ENCODE results near the gene MEX3A.
"Not testable (repeated sequence)": the region's sequence is repeated elsewhere in the genome, so short reads cannot be mapped to it uniquely, and the experiment has no call there.

Gene MEX3A, protein sequence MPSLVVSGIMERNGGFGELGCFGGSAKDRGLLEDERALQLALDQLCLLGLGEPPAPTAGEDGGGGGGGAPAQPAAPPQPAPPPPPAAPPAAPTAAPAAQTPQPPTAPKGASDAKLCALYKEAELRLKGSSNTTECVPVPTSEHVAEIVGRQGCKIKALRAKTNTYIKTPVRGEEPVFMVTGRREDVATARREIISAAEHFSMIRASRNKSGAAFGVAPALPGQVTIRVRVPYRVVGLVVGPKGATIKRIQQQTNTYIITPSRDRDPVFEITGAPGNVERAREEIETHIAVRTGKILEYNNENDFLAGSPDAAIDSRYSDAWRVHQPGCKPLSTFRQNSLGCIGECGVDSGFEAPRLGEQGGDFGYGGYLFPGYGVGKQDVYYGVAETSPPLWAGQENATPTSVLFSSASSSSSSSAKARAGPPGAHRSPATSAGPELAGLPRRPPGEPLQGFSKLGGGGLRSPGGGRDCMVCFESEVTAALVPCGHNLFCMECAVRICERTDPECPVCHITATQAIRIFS

DNA sequence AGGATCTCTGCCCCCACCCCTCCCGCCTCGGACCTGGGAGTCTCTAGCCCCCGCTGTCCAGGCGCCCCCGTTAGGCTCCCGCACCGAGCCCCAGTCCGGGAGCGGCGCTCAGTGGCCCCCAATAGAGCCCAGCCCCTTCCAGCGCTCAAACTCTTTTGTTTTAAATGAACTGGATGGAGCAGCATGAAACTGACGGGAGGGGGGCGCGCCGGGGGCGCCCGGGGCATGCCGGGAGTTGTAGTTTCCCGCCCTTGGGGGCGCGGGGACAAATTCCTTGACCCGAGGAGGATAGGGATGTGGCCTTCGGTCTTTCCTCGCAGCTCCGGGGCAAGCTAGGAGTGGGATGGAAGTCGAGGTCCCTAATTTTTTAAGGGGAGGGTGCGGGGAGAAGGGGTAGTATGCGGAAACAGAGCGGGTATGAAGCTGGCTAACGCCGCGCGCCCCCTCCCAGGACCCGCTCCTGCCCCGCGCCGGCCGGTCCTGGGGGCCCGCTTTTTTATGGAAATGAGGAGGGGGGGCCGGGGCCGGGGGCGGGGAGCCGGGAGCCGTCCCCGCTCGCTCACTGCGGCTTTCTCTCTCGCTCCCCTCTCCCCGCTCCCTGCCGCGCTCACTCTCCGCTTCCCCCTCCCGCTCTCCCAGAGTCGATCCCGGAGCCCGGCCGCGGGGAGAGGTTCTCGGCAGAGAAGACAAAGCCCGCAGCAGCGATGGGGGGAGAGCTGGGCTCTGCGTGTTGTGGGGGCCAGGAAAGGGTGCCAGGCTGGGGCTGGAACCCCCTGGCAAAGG lies at the start of gene MEX3A:
Gene MEX3A (minus strand): TSS at position 157 of the 783 bp plus-strand sequence. CDS start 467 bp downstream, outside the sequence.
- DNase-seq (ENCODE audit: extremely low spot score, insufficient read length, low read depth), result no peak
- FAIRE-seq, result peak; percentile 73

DNA sequence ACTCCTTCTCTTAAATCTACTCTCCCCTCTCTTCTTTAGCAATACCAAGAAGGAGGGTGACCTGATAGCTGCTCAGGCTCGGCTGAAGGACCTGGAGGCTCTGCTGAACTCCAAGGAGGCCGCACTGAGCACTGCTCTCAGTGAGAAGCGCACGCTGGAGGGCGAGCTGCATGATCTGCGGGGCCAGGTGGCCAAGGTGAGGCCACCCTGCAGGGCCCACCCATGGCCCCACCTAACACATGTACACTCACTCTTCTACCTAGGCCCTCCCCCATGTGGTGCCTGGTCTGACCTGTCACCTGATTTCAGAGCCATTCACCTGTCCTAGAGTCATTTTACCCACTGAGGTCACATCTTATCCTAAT lies 48.3 kb upstream of the MEX3A start:
- FAIRE-seq (no peak), DNase-seq (ENCODE audit: extremely low spot score, insufficient read length, low read depth) (no peak)

DNA sequence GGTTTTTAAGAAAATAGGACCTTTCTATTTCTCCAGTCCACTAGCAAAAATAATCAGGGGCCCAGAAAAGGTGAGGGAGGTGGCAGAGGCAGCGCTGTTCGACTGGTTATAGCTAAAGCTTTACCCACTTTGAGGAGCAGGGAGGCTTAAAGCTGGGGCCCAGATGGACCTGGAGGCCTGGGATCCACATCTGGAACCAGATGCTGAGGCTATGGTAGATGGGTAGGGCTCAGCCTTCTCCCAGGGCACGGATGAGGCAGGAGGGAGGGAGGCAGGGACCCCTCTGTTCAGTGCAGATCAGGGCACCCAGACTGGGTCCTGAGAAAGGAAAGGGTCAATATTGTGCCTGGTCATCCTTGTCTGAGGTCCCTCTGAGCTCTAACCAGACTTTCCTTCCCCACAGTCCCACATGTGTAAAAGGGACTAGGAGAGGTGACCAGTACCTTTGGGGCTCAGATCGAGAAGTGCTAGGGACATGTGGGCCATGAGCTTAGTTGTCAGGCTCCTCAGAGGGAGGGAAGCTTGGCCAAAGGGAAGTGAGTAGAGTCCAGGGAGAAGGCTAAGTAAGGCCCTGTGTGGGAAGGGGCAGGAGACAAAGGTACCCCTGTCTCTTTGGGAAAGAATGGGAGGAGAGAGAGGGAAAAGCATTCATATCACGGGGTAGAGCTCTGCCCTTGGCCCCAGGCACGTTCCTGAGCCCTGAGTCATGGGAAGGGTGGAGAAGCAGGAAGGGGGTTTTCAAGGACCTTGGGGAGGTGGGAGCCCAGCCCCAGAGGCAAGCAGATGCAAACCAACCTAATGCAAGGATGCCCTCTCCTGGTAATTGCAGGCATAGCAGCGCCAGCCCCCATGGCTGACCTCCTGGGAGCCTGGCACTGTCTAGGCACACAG lies 47.7 kb upstream of the MEX3A start:
- no peak for DNase-seq (ENCODE audit: extremely low spot score, insufficient read length, low read depth)
- peak; percentile 73 for FAIRE-seq

DNA sequence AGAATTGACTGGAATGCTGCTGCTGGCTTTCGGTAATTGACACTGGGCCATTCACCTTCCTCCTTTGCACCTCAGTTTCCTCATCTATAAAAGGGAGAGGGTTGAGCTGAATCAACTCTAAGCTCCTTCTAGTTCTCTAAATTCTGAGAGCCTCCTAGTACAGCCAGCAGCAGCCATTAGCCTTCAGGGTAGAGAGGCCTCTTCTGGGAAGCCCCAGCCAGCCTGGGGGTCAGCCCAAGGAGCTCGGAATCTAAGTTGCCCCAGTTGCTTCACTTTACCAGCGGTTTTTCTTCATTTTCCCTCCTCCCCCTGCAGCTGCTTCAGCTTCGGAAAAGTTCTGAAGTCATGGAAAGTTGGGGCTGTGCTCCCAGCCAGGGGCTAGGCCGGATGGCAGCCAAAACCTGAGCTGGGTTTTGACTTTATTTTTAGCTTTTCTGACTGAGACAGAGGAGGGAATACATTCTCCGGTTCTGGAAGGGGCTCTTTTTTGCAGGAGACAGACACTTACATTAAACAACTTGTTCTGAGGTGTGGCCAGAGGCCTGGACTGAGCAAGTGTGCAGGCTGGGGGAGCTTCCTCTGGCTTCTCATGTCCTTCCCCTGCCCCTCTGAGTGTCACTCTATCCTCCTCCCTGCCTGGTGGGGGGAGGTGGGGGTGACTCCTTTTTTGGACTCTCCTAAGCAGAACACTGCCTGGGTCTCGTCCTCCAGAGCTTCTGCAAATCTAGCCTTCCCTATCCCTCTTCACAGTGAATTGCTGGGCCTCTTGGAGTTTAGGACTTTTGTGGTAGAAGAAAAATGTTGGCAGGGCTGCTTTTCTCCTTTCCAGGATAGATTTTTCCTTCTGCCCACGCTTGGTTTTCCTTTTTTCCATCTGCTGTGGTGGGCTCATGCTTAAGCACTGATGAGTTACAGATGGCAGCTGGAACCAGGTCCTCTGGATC lies 46.7 kb upstream of the MEX3A start:
- DNase-seq (ENCODE audit: extremely low spot score, insufficient read length, low read depth) (no peak), FAIRE-seq (no peak)

DNA sequence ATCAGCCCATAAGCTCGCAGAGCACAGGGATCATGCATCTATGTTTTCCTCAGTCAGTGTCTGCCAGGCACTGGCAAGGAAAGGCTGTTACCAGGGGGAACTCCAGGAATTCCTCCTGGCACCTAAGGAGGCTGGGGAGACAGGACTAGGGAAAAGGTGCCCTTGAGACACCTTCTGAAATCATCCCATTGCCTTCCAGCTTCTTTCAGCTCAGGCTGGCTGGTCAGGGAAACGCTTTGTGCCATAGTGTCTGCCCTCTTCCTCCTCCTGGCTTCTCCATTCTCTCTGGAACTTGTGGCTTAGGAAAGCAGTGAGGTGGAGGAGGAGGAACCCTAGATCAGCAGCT lies 46.0 kb upstream of the MEX3A start:
- DNase-seq (ENCODE audit: extremely low spot score, insufficient read length, low read depth), result no peak
- no peak for FAIRE-seq

DNA sequence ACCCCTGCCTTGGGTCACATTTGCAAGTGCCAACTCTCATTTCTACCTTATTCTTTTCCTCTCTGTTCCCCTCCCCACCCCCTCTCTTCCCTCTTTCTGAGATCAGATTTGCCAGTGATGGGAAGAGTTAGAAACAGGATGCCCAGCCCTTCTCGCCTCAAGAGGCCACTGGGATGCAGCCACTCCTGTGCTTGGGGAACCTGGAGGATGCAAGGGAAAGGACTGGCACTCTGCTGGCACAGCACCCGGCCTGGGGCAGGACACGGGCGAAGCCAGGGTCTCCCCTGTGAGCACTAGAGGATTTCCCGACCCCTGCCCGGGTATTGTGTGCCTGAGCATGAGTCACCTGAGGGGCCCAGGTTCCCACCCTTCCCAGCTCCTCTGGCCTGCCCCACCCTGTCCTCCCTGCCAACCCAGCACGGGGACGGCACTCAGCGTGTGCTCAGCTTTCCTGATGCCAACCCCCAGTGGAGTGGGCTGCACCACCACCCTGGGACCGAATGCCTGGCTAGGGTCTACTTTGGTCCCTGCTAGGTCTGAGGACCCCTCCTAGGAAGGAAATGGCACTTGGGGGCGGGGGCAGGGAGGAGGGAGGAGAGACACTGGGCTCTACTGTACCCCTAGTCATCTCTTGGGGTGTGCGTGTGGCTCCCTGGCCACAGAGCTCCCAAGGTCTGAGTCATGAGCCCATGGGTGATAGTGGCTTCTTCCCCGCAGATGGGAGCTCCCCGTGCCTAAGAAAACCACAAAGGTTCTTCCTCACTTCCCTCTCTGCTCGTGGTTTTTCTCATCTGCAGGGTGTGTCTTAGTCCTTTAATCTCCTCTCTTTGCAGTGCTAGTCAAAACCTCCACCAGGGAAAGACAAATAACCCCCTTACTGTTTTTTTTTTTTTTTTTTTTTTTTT lies 44.6 kb upstream of the MEX3A start:
- peak; percentile 91 for FAIRE-seq
- no peak for DNase-seq (ENCODE audit: extremely low spot score, insufficient read length, low read depth)

DNA sequence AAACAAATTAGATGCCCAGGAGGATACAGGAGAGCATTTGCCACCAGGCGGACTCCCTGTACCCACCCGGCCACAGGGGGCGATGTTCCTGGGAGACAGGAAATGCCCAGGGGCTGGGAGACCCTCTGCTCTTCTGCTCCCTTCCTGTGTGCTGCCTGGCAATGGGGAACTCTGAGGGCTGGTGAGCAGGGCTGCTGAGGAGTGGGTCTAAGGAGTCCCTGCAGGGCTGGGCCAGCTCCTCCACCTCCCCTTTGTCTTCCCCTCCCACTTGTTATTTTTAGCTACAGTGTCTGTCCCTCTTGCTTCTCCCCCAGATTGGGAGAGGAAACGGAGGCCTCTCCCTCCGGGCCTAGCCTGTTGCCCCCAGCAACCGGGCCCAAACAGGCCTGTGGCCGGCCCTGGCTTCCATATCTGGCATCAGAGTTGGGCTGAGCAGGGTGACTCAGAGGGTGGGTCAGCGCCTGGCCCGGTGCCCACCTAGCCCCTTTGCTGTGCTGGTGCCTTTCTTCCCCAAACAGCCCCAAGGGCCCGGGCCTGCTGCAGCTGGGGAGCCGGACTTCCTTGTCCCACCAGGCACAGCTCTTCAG lies 43.9 kb upstream of the MEX3A start:
- FAIRE-seq, result peak; percentile 59
- DNase-seq (ENCODE audit: extremely low spot score, insufficient read length, low read depth), result no peak

DNA sequence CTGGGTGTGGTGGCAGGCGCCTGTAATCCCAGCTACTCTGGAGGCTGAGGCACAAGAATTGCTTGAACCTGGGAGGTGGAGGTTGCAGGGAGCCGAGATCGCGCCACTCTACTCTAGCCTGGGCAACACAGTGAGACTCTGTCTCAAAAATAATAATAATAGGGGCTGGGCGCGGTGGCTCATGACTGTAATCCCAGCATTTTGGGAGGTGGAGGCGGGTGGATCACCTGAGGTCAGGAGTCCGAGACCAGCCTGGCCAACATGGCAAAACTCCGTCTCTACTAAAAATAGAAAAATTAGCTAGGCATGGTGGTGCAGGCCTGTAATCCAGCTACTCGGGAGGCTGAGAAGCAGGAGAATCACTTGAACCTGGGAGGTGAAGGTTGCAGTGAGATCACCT lies 43.3 kb upstream of the MEX3A start:
- FAIRE-seq; DNase-seq (ENCODE audit: extremely low spot score, insufficient read length, low read depth): not testable (repeated sequence)

DNA sequence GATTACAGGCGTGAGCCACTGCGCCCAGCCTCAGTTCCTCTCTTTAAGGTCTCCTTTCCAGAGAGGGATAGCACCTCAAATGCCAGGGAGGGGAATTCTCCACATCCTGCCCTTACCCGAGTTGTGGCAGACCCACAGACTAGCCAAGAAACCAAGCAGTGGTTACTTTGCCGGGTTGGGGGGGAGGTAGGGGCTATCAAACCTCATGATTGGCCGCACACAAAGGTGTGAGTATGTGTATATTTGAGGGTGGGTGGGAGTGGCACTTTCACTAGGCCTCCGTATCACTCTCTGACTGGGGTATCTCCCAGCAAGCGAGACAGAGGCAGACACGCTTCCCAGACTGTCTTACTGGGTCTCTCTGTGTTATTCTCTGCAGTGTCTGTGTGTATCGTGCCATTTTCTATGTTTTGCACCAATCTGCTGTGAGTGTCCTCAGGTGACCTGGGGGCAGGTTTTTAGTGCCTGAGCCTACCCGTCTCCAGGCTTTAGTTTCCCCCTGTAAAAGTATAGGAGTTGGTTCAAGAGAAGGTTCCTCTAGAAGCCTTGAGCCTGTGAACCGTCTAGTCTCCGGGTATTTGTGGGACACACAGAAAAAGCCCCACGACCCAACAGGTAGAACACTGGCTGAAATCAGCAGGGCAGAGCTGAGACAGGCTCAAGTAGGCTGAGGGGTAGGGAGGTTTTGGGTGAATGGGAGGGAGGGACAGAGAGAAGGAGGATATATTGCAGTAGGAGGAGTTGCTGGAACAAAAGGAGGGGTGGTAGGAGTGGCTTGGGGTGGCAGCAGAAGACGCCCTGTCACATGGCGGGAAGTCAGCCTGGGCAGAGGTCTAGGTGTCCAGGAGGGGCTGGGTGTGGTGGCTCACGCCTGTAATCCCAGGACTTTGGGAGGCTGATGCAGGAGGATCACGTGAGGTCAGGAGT lies 42.6 kb upstream of the MEX3A start:
- DNase-seq (ENCODE audit: extremely low spot score, insufficient read length, low read depth), result no peak
- no peak for FAIRE-seq

DNA sequence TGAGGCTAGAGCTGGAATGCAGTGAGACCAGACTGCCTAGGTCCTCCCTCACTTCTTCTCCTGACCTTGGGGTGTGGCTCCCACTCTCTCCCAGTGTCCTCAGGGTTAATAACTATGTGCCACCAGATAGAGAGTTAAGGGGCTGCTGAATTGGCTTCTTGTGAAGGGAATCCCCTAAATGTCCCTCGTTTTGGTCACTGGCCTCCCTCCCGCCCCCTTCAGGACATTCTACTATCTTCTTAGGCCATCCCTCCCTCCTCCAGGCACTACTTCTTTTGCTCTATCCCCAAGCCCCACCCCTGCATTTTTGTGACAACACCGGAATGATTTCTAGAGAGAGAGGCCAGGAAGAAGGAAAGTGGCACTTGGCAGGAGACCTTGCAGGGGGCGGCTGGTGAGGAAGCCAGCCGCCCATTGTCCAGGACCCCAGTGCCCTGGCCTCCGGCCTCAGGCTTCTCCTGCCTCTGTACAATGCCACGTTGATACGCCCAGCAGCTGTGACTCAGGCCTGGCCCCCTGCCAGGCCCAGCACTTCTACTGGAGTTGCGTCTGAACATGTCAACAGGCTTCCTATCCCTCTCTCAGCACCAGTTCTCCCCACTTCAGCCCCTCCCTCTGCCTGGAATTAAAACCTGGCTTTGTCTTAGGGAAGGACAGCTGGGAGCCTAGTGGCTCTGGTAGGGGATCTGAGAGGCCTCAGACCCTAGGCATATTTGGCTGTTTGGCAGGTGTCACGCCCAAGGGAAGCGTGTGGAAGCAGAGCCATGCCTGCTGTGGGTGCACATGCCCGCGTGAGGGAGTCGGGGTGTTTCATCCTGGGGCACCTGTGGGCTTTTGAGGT lies 41.3 kb upstream of the MEX3A start:
- DNase-seq (ENCODE audit: extremely low spot score, insufficient read length, low read depth) (no peak), FAIRE-seq (no peak)

DNA sequence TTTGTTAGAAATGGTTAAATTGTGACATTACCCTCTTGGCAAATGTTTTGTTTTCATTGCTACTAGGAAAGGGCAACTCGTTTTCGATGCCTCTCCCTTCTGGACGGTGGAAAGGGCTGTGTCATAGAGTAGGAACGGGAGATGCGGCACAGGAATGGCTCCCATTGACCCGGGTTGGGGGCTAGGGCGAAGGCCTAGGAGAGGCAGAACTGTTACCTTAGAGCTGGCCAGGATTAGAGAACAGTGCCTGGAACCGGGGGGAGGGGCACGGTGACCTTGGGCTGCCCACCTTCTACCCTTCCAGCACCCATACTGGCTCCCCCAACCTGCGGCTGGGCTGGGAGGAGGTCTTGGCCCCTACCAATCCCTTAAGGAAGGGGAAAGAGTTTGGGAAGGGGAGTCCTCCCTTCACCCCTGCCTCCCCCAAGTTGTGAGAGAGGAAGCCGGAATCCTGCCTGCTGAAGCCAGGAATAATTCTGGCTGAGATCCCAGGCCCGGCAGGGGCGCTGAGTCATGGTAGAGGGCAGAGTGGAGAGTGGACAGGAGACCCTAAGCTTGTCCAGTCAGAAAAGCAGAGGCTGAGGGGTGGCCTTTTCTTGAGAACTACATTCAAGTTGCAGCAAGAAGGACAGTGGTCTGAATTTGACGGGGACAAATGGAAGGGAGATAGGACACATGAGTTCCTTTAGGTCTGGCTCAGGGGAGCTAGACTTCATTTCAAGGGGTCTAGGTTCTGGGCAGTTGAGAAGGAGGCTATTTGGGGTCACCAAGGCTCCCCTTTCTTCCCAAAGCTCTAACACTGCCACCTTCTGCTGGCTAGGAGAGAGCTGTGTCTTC lies 40.5 kb upstream of the MEX3A start:
- FAIRE-seq, result no peak

DNA sequence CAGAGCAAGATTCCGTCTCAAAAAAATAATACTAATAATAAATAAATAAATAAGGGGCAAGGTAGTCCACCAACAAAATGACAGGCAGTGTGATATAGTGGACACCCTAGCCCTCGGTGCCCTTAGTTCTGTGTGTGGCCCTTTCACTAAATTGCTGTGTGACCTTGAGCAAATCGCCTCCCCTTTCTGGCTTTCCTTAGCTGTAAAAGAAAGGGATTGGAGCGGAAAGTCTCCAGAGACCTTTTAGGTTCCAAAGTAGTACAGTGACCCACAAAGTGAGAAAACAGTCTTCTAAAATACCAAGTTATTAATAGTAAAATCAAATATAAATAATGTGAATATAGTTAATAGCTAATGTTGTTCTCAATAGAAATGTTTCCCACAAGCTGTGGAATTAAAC lies 39.8 kb upstream of the MEX3A start:
- DNase-seq (ENCODE audit: extremely low spot score, insufficient read length, low read depth), result no peak
- no peak for FAIRE-seq

More for the DNA sequence above, 40.5 kb upstream of the MEX3A start:
- DNase-seq (ENCODE audit: extremely low spot score, insufficient read length, low read depth), result no peak

DNA sequence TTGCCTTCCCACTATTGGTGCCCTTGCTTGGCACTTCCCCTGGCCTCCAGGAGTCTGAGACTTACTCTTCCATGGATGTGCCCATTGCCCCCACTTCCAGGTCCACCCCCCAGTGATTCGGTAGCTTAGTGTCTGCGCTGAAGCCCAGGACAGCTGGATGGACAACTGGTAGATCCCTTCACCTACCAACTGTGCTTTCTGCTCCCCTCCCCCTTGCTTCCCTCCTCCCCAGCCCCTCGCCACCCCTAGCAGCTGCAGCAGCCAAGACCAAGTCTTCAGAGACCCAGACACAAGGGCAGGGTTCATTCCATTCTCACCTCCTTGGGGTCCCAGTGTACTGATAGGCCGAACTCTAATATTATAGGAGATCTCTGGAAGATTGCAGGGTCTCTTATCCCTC lies 39.2 kb upstream of the MEX3A start:
- DNase-seq (ENCODE audit: extremely low spot score, insufficient read length, low read depth), result no peak
- no peak for FAIRE-seq

DNA sequence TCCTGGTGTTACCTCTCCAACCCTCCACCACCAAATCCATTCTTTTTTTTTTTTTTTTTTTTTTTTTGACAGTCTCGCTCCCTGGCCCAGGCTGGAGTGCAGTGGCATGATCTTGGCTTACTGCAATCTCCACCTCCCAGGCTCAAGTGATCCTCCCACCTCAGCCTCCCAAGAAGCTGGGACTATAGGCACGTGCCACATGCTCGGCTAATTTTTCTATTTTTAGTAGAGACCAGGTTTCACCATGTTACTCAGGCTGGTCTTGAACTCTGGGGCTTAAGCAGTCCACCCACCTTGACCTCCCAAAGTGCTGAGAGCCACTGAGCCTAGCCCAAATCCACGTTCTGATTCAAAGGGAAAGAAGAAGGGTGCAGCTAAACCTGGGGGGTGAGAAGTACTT lies 38.7 kb upstream of the MEX3A start:
- not testable (repeated sequence) for FAIRE-seq

DNA sequence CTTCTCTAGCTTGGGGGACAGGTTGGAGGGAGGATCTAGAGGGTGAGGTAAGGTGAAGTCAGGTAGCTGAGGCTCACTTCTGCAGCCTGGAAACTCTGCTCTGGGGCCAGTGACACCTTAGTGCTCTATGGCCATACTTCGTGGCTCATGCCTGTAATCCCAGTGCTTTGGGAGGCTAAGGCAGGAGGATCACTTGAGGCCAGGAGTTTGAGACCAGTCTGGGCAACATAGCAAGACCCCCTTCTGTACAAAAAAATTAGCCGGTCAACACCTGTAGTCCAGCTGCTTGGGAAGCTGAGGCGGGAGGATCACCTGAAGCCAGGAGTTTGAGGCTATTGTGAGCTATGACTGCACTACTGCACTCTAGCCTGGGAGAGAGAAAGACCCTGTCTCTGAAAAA lies 38.1 kb upstream of the MEX3A start:
- no peak for FAIRE-seq
- no peak for DNase-seq (ENCODE audit: extremely low spot score, insufficient read length, low read depth)

More for the DNA sequence above, 38.7 kb upstream of the MEX3A start:
- not testable (repeated sequence) for DNase-seq (ENCODE audit: extremely low spot score, insufficient read length, low read depth)
